Spleen (tissue), 7 donors: ENCODE data around the gene CYB5D1.

Experiments
- POLR2A ChIP-seq, 3 donors: fragments of 450-650 bp; IDR thresholded peaks; one replicate each; pipeline ENCODE4 v1.5.1; 2017; ENCODE audit warnings: antibody characterized with exemption in 3 of 3, mild to moderate bottlenecking in 1 of 3
- POLR2AphosphoS5 ChIP-seq, 3 donors: sonication (generic); formaldehyde crosslinking; IDR thresholded peaks; one replicate each; pipeline ENCODE4 v1.5.1; 2017; ENCODE audit warnings: antibody characterized with exemption in 3 of 3
- TF ChIP-seq, protein P1 (sequence below), 11 experiments: fragments of 200-600 bp in 7 of 11; fragments of 450-650 bp in 4 of 11; sonication (generic) in 4 of 11; IDR thresholded peaks in 8 of 11; conservative IDR thresholded peaks in 3 of 11; 1 replicate in 7 of 11; 2 replicates in 4 of 11; pipeline versions ENCODE4 v1.4.0 to v1.8.0; 2016 to 2021; ENCODE audit warnings: antibody characterized with exemption in 11 of 11, inconsistent platforms in 4 of 11, mild to moderate bottlenecking in 1 of 11
- donor health status: DM: no; HTN: no; CAD: no; lungs with moderate emphysema.
- donor health status: DM: no; HTN: no; CAD: no.
- donor health status: DM: no; HTN: no; CAD: no.

DNA sequence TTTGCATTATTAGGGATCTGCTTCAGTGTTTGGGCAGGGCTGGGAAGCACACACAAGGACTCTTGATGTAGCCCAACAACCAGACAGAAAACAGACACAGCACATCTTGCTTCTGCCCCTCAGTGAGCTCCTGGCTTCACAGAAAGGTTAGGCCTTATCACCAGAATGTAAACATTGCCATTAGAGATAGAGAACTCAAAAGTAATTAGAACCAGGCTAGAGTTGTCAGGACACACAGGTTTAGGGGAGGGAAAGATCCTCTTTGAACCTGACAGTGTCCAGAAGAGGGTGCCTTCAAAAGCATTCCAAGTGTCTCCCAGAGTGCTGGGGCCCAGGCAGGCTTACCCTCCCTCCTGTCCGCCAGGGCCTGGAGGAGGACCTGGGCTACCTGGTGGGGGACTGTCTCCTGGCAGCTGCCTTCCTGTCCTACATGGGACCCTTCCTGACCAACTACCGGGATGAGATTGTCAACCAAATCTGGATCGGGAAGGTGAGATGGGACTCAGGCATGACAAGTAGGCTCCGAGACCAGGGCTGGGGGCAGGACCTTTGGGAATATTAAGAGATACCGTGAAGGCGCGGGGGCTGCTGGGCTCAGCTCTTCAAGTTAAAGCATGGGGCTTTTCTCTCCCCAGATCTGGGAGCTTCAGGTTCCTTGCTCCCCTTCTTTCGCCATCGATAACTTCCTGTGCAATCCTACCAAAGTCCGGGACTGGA is 40.7 kb upstream of the CYB5D1 start:
- TF ChIP-seq, protein P1, sequence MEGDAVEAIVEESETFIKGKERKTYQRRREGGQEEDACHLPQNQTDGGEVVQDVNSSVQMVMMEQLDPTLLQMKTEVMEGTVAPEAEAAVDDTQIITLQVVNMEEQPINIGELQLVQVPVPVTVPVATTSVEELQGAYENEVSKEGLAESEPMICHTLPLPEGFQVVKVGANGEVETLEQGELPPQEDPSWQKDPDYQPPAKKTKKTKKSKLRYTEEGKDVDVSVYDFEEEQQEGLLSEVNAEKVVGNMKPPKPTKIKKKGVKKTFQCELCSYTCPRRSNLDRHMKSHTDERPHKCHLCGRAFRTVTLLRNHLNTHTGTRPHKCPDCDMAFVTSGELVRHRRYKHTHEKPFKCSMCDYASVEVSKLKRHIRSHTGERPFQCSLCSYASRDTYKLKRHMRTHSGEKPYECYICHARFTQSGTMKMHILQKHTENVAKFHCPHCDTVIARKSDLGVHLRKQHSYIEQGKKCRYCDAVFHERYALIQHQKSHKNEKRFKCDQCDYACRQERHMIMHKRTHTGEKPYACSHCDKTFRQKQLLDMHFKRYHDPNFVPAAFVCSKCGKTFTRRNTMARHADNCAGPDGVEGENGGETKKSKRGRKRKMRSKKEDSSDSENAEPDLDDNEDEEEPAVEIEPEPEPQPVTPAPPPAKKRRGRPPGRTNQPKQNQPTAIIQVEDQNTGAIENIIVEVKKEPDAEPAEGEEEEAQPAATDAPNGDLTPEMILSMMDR (IDR thresholded peaks at IDR 0.05 in 8 of 11, conservative IDR thresholded peaks at IDR 0.05 in 3 of 11) = no peak
- no peak for TF ChIP-seq POLR2A (IDR thresholded peaks at IDR 0.05)
- no peak for TF ChIP-seq POLR2AphosphoS5 (IDR thresholded peaks at IDR 0.05)
